Lower leg skin (tissue), 4 donors: ENCODE data around the gene SLC9A9. TPM values are rescaled to one million over a fixed set of nuclear protein-coding genes. Genes with fewer than 3 reads are reported as not detected.

Experiments
- DNase-seq, 2 donors: peaks; one replicate each; pipeline ENCODE4 v3.0.0-alpha.2; 2019; ENCODE audit warnings: low spot score in 2 of 2
- H3K4me3 ChIP-seq: fragments of 200-600 bp; sonication (generic); 2 replicates; pipeline ENCODE4 v1.5.1; 2017; ENCODE audit warnings: mild to moderate bottlenecking, low read depth; ENCODE audit not compliant: poor library complexity, severe bottlenecking
- CTCF ChIP-seq, 3 donors: fragments of 450-650 bp; IDR thresholded peaks; one replicate each; pipeline ENCODE4 v1.5.1; 2016; ENCODE audit warnings: antibody characterized with exemption in 3 of 3, mild to moderate bottlenecking in 3 of 3, moderate library complexity in 2 of 3
- POLR2A ChIP-seq, 2 donors: fragments of 450-650 bp; IDR thresholded peaks; one replicate each; pipeline ENCODE4 v1.6.1; 2016 to 2017; ENCODE audit warnings: antibody characterized with exemption in 2 of 2, mild to moderate bottlenecking in 1 of 2, moderate library complexity in 1 of 2
- WGBS, 2 donors: methylation state at CpG; one replicate each; pipeline ENCODE4 v1.1.5; 2018; 5-methylcytosine and 5-hydroxymethylcytosine counted together
- intact Hi-C: fragments of 100-400 bp; cut with DNase I; formaldehyde crosslinking; loops from one replicate; pipeline ENCODE4 v1.15.0; 2023; ENCODE audit warnings: low total_unique reads
- total RNA-seq, 4 donors: library from RNA; depleted of rRNA; stranded (reverse); fragments of >200 nt; gene quantifications; one replicate each; pipeline ENCODE4 v1.1.0, GENCODE V29; 2016

Gene SLC9A9
- total RNA-seq, 4 donors from 2014 or later, result 14.6 to 40.8 (median 23.7) TPM

DNA sequence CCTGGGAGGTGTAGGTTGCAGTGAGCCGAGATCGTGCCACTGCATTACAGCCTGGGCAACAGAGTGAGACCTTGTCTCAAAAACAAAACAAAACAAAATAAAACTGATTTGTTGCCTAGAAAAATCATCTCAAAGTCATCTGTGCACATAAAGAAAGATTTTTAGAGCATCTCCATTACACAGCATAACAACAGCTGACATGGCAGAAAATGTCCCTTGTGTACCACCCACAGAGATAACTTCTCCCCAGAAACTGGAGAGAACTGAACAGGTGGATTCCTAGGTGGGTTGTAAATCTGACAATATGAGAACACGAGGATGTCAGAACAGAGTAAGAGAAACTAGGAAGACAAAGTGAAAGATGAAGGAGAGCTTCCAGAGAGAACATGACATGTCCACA is 207.5 kb downstream of the SLC9A9 start:
- 95 to 98% methylated on average over 3 of the region's 3 CpGs for WGBS, 2 donors
- no peak for DNase-seq
- intact Hi-C loops, result no loop called here
- no peak overlapping the region for H3K4me3 ChIP-seq
- TF ChIP-seq CTCF (IDR thresholded peaks at IDR 0.05) (no peak), POLR2A (IDR thresholded peaks at IDR 0.05) (no peak)

DNA sequence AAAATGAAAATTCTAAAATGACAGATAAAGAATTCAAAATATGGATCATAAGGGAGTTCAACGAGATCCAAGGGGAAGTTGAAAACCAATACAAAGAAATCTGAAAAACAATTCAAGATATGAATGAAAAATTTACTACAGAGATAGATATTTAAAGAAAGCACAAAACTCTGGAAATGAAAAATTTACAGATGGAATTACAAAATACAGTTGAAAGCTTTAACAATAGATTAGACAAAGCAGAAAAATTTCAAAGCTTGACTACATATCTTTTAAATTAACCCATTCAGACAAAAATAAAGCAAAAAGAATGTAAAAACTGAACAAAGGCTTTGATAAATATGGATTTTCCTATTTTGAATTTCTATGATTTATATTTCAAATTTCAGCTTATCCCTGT is 211.1 kb downstream of the SLC9A9 start:
- H3K4me3 ChIP-seq, result no peak overlapping the region
- TF ChIP-seq CTCF (IDR thresholded peaks at IDR 0.05) (no peak), POLR2A (IDR thresholded peaks at IDR 0.05) (no peak)
- WGBS, 2 donors, result 95 to 97% methylated on average over 1 of the region's 1 CpG
- no peak for DNase-seq
- intact Hi-C loops, result no loop called here

- WGBS, 2 donors, result 53 to 64% methylated on average over 4 of the region's 4 CpGs
Observed at GRCh38 chr3:143634991-143635390, 213.3 kb downstream of the SLC9A9 start.

DNA sequence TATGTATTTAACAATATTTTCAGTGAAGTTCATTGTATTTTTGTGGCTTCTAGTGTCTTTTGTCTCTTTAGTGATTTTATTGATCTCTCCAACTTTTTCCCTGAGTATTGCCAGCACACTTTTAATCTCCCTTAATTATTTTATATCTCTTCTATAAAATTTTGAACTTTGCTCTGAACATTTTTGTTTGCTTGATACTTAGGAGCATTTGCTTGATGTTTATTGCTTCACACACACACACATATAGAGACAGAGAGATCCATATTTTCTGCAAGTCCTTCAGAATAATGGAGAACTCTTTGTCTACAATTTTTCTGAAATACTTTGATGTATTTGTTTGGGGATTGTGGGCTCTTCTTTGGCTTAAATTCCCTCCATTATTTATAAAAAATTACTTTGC is 213.8 kb downstream of the SLC9A9 start:
- DNase-seq, result no peak
- no peak overlapping the region for H3K4me3 ChIP-seq
- TF ChIP-seq POLR2A (IDR thresholded peaks at IDR 0.05), result no peak
- no peak for TF ChIP-seq CTCF (IDR thresholded peaks at IDR 0.05)
- intact Hi-C loops, result no loop called here

More at GRCh38 chr3:143634991-143635390, 213.3 kb downstream of the SLC9A9 start:
- intact Hi-C loops, result no loop called here
- no peak for DNase-seq
- TF ChIP-seq POLR2A (IDR thresholded peaks at IDR 0.05) (no peak), CTCF (IDR thresholded peaks at IDR 0.05) (no peak)
- no peak overlapping the region for H3K4me3 ChIP-seq

DNA sequence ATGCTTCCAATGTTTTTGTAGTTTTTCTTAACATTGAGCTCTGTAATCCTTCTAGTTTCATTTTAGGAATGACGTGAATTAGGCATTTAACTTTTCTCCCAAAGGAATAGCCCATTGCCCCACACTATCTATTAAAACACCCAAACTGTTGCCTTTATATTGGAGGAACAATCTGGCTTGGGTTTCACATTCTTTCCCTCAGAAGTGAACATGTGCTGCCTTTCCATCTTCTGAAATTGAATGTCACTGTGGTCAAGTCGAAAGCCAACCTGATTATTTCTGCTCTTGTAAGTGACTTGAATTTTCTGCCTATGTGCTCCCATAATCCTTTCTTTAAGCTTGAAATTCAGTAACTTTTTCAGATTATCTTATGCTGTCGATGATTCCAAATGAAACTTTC is 214.5 kb downstream of the SLC9A9 start:
- intact Hi-C loops, result no loop called here
- DNase-seq, result no peak
- WGBS, 2 donors, result 85 to 94% methylated on average over 3 of the region's 3 CpGs
- TF ChIP-seq POLR2A (IDR thresholded peaks at IDR 0.05) (no peak), CTCF (IDR thresholded peaks at IDR 0.05) (no peak)
- no peak overlapping the region for H3K4me3 ChIP-seq

DNA sequence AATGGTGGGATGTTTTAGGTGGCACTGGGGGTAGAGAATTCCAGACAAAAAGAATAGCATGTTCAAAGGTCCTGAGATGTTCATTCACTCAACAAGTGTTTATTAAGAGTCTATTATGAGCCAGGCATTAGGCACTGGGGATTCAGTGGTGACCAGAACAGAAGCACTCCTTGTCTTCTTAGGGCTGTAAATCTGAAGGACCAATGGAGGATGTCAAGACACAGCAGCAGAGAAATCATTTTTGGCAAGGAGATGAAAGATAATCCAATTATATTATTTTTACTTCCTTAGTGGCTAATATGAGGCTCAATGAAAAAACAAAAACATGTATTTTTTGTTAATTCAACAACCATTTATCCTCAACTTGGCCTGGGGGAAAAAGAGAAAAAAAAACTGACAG is 218.5 kb downstream of the SLC9A9 start:
- no peak for TF ChIP-seq POLR2A (IDR thresholded peaks at IDR 0.05)
- no peak for TF ChIP-seq CTCF (IDR thresholded peaks at IDR 0.05)
- no peak for DNase-seq
- no peak overlapping the region for H3K4me3 ChIP-seq
- intact Hi-C loops, result no loop called here
